Measurements from ENCODE around the gene ZEB1. TPM values are rescaled to one million over a fixed set of nuclear protein-coding genes. Genes with fewer than 3 reads are reported as not detected.

ZEB1 gene
- 7.7 and 9.6 TPM in 2 replicates for total RNA-seq

DNA sequence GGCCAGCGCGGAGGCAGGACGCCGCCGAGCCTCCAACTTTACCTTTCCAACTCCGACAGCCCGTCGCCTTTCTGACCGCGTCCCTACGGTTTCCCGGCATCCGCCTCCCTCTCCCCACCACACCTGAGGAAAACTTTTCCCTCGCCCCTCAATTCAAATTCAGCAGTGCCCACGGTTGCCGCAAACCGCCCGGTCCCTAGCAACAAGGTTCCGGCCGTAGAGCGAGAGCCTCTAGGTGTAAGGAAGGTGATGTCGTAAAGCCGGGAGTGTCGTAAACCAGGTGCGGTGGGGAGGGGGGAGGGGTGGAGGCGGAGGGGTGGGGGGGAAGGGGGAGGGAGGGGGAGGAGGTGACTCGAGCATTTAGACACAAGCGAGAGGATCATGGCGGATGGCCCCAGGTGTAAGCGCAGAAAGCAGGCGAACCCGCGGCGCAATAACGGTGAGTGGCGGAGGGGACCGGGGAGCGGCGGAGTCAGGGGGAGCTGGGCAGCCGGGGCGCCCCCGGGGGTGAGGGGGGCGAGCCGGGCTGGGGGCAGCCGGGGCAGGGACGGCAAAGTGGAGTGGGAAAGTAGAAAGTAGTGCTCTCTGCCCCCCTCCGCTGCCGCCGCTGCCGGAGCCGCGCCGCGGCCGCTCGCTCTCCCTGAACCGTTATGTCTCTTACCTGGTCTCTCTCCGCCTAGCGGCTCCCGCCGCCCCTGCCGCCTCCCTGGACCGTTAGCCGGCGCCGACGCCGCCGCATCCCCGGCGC is at the start of gene ZEB1:
Gene ZEB1, plus strand, starts transcription at position 363 of the 748 bp plus-strand sequence. Its CDS starts 19 bp downstream, at position 382.

All from mesangial cell (primary cell).